Gastrocnemius medialis (tissue), 4 donors: ENCODE data around the gene MT1H. TPM values are rescaled to one million over a fixed set of nuclear protein-coding genes. Genes with fewer than 3 reads are reported as not detected.

Experiments used
- ATAC-seq, 2 donors: fragments of 150-250 bp; one replicate each; pipeline ENCODE4 v1.9.1; 2016
- DNase-seq, 2 donors: peaks; one replicate each; pipeline ENCODE4 v3.0.0-alpha.2; 2019
- H3K27ac ChIP-seq, 4 donors: fragments of 200-600 bp; sonication (generic); 1 replicate in 1 of 4; 2 replicates in 3 of 4; pipeline ENCODE4 v1.5.1; 2016 to 2018; ENCODE audit warnings: mild to moderate bottlenecking in 2 of 4, moderate library complexity in 1 of 4
- H3K27me3 ChIP-seq, 3 donors: fragments of 200-600 bp; sonication (generic) in 2 of 3; 1 replicate in 1 of 3; 2 replicates in 2 of 3; pipeline versions ENCODE4 v1.5.1 to v1.6.0; 2016 to 2019; ENCODE audit warnings: mild to moderate bottlenecking in 1 of 3, moderate library complexity in 1 of 3
- H3K36me3 ChIP-seq, 2 donors: fragments of 200-600 bp; sonication (generic) in 1 of 2; one replicate each; pipeline ENCODE4 v1.5.1; 2017 to 2018
- H3K4me1 ChIP-seq, 2 donors: fragments of 200-600 bp; sonication (generic) in 1 of 2; one replicate each; pipeline ENCODE4 v1.5.1; 2016 to 2017; ENCODE audit warnings: mild to moderate bottlenecking in 2 of 2
- H3K4me3 ChIP-seq, 4 donors: fragments of 200-600 bp; sonication (generic) in 3 of 4; 1 replicate in 1 of 4; 2 replicates in 3 of 4; pipeline ENCODE4 v1.5.1; 2016 to 2019; ENCODE audit warnings: mild to moderate bottlenecking in 2 of 4
- H3K9me3 ChIP-seq, 3 donors: fragments of 200-600 bp; sonication (generic) in 2 of 3; 1 replicate in 1 of 3; 2 replicates in 2 of 3; pipeline ENCODE4 v1.5.1; 2016 to 2019
- POLR2A ChIP-seq, 2 donors: fragments of 450-650 bp; IDR thresholded peaks; one replicate each; pipeline ENCODE4 v1.6.1; 2017; ENCODE audit warnings: antibody characterized with exemption in 2 of 2, mild to moderate bottlenecking in 2 of 2, moderate library complexity in 2 of 2
- in situ Hi-C, 4 donors: fragments of 200-750 bp; cut with MboI; loops; one replicate each; pipeline versions ENCODE4 v1.15.0 to v1.8.0; 2017; ENCODE audit warnings: low sequenced_read_pairs in 4 of 4
- intact Hi-C: fragments of 100-400 bp; cut with DNase I; formaldehyde crosslinking; loops from one replicate; pipeline ENCODE4 v1.15.1; 2023; ENCODE audit warnings: low total_unique reads
- total RNA-seq, 4 donors: library from RNA; depleted of rRNA; stranded (reverse); fragments of >200 nt; gene quantifications; one replicate each; pipeline versions ENCODE4 v1.1.0 to v1.2.3, GENCODE V29; 2016
- TF ChIP-seq, protein P1 (sequence below), 5 experiments: fragments of 450-650 bp in 3 of 5; fragments of 200-600 bp in 2 of 5; sonication (generic) in 2 of 5; IDR thresholded peaks in 4 of 5; conservative IDR thresholded peaks in 1 of 5; 1 replicate in 4 of 5; 2 replicates in 1 of 5; pipeline ENCODE4 v1.5.1; 2016 to 2019; ENCODE audit warnings: antibody characterized with exemption in 5 of 5, mild to moderate bottlenecking in 3 of 5, moderate library complexity in 3 of 5

The MT1H gene
- total RNA-seq, 4 donors from 2014 or later: not detected

DNA sequence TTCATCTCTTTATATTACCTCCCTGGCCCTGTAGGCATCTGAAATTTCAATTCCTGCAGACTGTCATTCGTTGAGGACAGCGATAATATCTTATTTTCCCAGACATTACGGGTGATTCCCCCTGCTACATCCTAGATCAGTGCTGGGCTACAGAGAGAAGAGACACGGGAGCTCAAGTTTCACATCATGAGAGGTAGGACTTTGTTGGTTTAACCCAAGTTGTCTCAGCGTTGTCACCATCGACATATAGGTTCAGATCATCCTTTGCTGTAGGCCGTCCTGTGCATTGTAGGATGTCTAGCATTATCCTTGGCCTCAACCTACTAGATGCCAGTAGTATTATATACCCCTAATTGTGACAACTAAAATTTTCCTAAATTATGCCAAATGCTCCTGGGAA is 31.9 kb downstream of the MT1H start:
- Histone ChIP-seq H3K27me3 (no peaks in the 10 kb centered on the region), H3K36me3 (no peaks in the 10 kb centered on the region), H3K27ac (no peak overlapping the region), H3K9me3 (peaks cover 0 to 5% (median 0%) of the 10 kb centered on the region in 3 donors), H3K4me3 (no peak overlapping the region), H3K4me1 (peaks cover 0 to 2% of the 10 kb centered on the region in 2 donors)
- in situ Hi-C loops (loop anchor here (5.0 to 10.0 kb wide), 5 partner anchors 99 to 187 kb away; no protein-coding TSS in a partner anchor), intact Hi-C loops (loop anchor here (1.0 kb wide), 1 partner anchor 187 kb away; no protein-coding TSS in a partner anchor)
- DNase-seq: no peak
- ATAC-seq: no peak
- TF ChIP-seq POLR2A (IDR thresholded peaks at IDR 0.05): no peak
- TF ChIP-seq, protein P1, sequence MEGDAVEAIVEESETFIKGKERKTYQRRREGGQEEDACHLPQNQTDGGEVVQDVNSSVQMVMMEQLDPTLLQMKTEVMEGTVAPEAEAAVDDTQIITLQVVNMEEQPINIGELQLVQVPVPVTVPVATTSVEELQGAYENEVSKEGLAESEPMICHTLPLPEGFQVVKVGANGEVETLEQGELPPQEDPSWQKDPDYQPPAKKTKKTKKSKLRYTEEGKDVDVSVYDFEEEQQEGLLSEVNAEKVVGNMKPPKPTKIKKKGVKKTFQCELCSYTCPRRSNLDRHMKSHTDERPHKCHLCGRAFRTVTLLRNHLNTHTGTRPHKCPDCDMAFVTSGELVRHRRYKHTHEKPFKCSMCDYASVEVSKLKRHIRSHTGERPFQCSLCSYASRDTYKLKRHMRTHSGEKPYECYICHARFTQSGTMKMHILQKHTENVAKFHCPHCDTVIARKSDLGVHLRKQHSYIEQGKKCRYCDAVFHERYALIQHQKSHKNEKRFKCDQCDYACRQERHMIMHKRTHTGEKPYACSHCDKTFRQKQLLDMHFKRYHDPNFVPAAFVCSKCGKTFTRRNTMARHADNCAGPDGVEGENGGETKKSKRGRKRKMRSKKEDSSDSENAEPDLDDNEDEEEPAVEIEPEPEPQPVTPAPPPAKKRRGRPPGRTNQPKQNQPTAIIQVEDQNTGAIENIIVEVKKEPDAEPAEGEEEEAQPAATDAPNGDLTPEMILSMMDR (IDR thresholded peaks at IDR 0.05 in 4 of 5, conservative IDR thresholded peaks at IDR 0.05 in 1 of 5): no peak

DNA sequence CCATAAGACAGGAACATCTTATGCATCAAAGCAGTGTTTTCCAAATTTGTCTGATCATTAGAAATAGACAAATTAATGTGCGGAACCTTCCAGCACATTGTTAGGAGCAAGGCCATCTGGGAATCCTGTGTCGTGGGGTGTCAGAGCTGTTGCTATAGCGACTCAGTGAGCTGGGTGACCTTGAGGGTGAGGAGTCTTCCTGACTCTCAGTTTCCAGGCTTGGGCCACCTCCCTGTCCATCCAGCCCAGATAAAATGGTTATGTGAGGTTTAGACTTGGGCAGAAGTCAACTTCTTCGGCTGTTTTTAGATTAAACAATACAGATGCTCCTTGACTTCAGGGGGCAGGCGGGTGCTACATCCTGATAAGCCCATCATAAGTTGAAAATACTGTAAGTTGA is 33.2 kb downstream of the MT1H start:
- H3K4me3 ChIP-seq: no peak overlapping the region
- H3K9me3 ChIP-seq: no peaks in the 10 kb centered on the region
- no peak overlapping the region for H3K27ac ChIP-seq
- intact Hi-C loops (loop anchor here (1.0 to 2.0 kb wide), 4 partner anchors 29 to 126 kb away; no protein-coding TSS in a partner anchor), in situ Hi-C loops (loop anchor here (5.0 to 10.0 kb wide), 5 partner anchors 101 to 188 kb away; no protein-coding TSS in a partner anchor)
- peaks cover 0 to 2% of the 10 kb centered on the region in 2 donors for H3K4me1 ChIP-seq
- DNase-seq (no peak), ATAC-seq (no peak)
- no peaks in the 10 kb centered on the region for H3K36me3 ChIP-seq
- no peaks in the 10 kb centered on the region for H3K27me3 ChIP-seq
- TF ChIP-seq, protein P1 (IDR thresholded peaks at IDR 0.05 in 4 of 5, conservative IDR thresholded peaks at IDR 0.05 in 1 of 5): no peak
- no peak for TF ChIP-seq POLR2A (IDR thresholded peaks at IDR 0.05)

DNA sequence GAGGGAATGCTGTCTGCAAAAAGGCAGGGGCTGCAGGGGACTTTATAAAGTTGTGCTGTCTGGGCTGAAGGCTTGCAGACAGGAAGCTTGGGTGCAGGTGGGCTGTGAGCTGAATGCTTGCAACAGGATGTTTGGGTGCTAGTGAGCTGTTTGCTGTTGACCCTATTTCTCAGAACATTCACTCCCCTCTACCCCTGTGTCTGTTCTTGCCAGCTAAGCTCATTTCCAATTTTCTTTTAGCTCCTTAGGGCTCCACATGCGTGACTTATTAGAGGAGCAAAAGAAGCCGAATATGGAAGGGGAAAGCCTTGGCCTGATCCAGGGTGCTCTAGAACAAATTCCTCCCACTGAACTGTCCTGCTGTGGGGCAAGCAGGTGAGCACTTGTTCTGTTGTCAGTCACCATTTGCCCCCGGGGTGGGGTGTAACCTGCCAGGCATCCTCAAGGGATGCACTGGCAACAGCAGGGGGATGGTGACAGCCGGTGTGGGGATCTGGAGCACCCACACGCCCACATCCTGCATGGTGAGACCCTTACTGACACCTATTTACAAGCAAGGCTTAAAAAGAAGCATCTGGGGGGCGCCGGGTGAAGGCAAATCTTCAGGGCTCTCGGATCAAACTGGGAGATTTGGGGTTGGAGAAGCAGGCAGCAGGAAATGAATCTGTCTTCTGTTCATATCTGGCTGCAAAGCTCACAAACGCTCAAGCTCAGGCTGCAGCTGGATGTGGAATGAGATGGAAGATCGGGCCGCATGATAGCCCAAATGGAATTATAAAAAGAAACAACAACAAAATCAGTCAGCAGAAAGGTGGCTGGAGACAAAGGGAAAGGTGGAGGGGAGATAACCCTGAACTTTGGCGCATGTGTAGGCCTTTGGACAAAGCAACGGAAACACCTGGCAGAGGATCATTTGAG is 39.2 kb downstream of the MT1H start:
- no peaks in the 10 kb centered on the region for H3K36me3 ChIP-seq
- no peaks in the 10 kb centered on the region for H3K4me1 ChIP-seq
- no peaks in the 10 kb centered on the region for H3K27me3 ChIP-seq
- intact Hi-C loops: no loop called here
- H3K9me3 ChIP-seq: no peaks in the 10 kb centered on the region
- no peak for TF ChIP-seq POLR2A (IDR thresholded peaks at IDR 0.05)
- TF ChIP-seq, protein P1 (IDR thresholded peaks at IDR 0.05 in 4 of 5, conservative IDR thresholded peaks at IDR 0.05 in 1 of 5): no peak
- DNase-seq: no peak
- in situ Hi-C loops: loop anchor here (5.0 to 10.0 kb wide), 4 partner anchors 36 to 194 kb away; no protein-coding TSS in a partner anchor
- ATAC-seq: no peak
- H3K4me3 ChIP-seq: no peak overlapping the region
- no peak overlapping the region for H3K27ac ChIP-seq

DNA sequence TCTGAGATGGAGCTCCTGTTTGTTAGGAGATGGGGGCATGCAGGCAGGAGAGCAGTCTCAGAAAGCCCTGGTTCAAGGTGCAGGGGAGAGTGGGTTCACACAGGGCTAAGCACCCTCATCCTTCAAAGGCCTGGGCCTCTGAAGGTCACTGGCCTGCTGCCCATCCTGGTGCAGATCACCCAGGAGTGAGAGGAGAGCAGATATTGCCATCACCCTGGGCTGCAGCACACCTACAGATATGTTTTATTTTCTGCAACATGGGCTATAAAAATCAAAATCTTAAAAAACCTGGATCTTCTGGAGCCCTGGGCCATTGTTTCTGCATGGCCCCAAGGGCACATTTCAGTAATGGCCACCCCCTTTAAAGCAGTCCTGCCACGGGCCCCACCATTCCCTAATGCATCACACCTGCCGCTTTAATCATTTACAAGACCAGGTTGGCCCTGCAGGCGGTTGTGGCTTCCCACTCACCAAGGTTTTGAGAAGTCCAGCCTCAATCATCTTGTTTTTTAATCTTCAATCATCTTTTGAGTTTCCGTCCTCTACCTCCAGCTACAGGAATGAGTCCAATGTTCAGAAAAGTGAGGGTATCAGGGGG is 39.9 kb downstream of the MT1H start:
- in situ Hi-C loops: loop anchor here (5.0 to 10.0 kb wide), 4 partner anchors 37 to 195 kb away; no protein-coding TSS in a partner anchor

More for the DNA sequence above, 39.9 kb downstream of the MT1H start:
- H3K9me3 ChIP-seq: no peaks in the 10 kb centered on the region
- TF ChIP-seq, protein P1 (IDR thresholded peaks at IDR 0.05 in 4 of 5, conservative IDR thresholded peaks at IDR 0.05 in 1 of 5): no peak
- TF ChIP-seq POLR2A (IDR thresholded peaks at IDR 0.05): no peak
- no peak overlapping the region for H3K4me3 ChIP-seq
- H3K4me1 ChIP-seq: no peaks in the 10 kb centered on the region
- ATAC-seq (no peak), DNase-seq (no peak)
- intact Hi-C loops: no loop called here
- no peaks in the 10 kb centered on the region for H3K27me3 ChIP-seq
- no peaks in the 10 kb centered on the region for H3K36me3 ChIP-seq
- H3K27ac ChIP-seq: no peak overlapping the region
